Activated naive CD8-positive, alpha-beta T cell treated with anti-CD3 and anti-CD28 coated beads for 36 hours (primary cell): ENCODE measurements around the gene HNF1B. TPM values are rescaled to one million over a fixed set of nuclear protein-coding genes. Genes with fewer than 3 reads are reported as not detected.
A peak's percentile ranks its signal among the peaks of the same experiment; 100 is the strongest.
"Not testable (repeated sequence)": the region's sequence is repeated elsewhere in the genome, so short reads cannot be mapped to it uniquely, and the experiment has no call there.

Experiments
- DNase-seq: peaks from one replicate; pipeline ENCODE4 v3.0.0; 2021
- H3K27ac Mint-ChIP-seq: one replicate; pipeline ENCODE4 v1.8.0; 2022; ENCODE audit warnings: mild to moderate bottlenecking, moderate library complexity, mixed read lengths
- H3K27me3 Mint-ChIP-seq: one replicate; pipeline ENCODE4 v1.8.0; 2022; ENCODE audit warnings: mild to moderate bottlenecking, mixed read lengths
- H3K36me3 Mint-ChIP-seq: one replicate; pipeline ENCODE4 v1.8.0; 2021; ENCODE audit warnings: mild to moderate bottlenecking, mixed read lengths
- H3K4me1 Mint-ChIP-seq: one replicate; pipeline ENCODE4 v1.8.0; 2021; ENCODE audit warnings: mixed read lengths
- H3K4me3 Mint-ChIP-seq: one replicate; pipeline ENCODE4 v1.8.0; 2022; ENCODE audit warnings: mild to moderate bottlenecking, moderate library complexity, mixed read lengths
- H3K9me3 Mint-ChIP-seq: one replicate; pipeline ENCODE4 v1.8.0; 2022; ENCODE audit warnings: mixed read lengths
- total RNA-seq, 2 experiments: library from RNA; stranded (reverse); gene quantifications; one replicate each; pipeline ENCODE4 v1.2.3, GENCODE V29; 2021

Gene HNF1B
- 1 to 10 TPM; 2.3 to 3.2 TPM for total RNA-seq

GRCh38 chr17:37744961-37745800 lies at the start of gene HNF1B:
Gene HNF1B (minus strand): TSS chr17:37745059. CDS start chr17:37744884, 175 bp downstream.
- Mint-ChIP-seq H3K4me3 (peak within 1 kb of the TSS; percentile 71), H3K27me3 (peaks cover 89% of the 10 kb centered on the region), H3K9me3 (no peaks in the 10 kb centered on the region), H3K27ac (no peak within 1 kb of the TSS), H3K36me3 (no peaks in the 10 kb centered on the region), H3K4me1 (peaks cover 19% of the 10 kb centered on the region)
- DNase-seq = peak; percentile 33

GRCh38 chr17:37792787-37793186 lies 47.9 kb upstream of the HNF1B start:
- no peaks in the 10 kb centered on the region for H3K9me3 Mint-ChIP-seq
- H3K4me3 Mint-ChIP-seq = no peak overlapping the region
- DNase-seq = no peak
- H3K27ac Mint-ChIP-seq = no peak overlapping the region
- peaks cover 27% of the 10 kb centered on the region for H3K27me3 Mint-ChIP-seq
- H3K36me3 Mint-ChIP-seq = no peaks in the 10 kb centered on the region
- H3K4me1 Mint-ChIP-seq = peaks cover 4% of the 10 kb centered on the region

- H3K4me1 Mint-ChIP-seq = peaks cover 4% of the 10 kb centered on the region
- no peaks in the 10 kb centered on the region for H3K9me3 Mint-ChIP-seq
- H3K27me3 Mint-ChIP-seq = peaks cover 32% of the 10 kb centered on the region
- H3K27ac Mint-ChIP-seq = no peak overlapping the region
- no peak overlapping the region for H3K4me3 Mint-ChIP-seq
- DNase-seq = peak; percentile 36
- H3K36me3 Mint-ChIP-seq = no peaks in the 10 kb centered on the region
Observed at GRCh38 chr17:37791447-37792399, 46.9 kb upstream of the HNF1B start.

- no peak for DNase-seq
- no peaks in the 10 kb centered on the region for H3K36me3 Mint-ChIP-seq
- H3K27ac Mint-ChIP-seq = no peak overlapping the region
- no peak overlapping the region for H3K4me3 Mint-ChIP-seq
- no peaks in the 10 kb centered on the region for H3K9me3 Mint-ChIP-seq
- peaks cover 36% of the 10 kb centered on the region for H3K27me3 Mint-ChIP-seq
- peaks cover 4% of the 10 kb centered on the region for H3K4me1 Mint-ChIP-seq
Observed at GRCh38 chr17:37789771-37790541, 45.1 kb upstream of the HNF1B start.

- H3K9me3 Mint-ChIP-seq = no peaks in the 10 kb centered on the region
- no peaks in the 10 kb centered on the region for H3K36me3 Mint-ChIP-seq
- H3K27me3 Mint-ChIP-seq = peaks cover 44% of the 10 kb centered on the region
- H3K4me3 Mint-ChIP-seq = no peak overlapping the region
- H3K4me1 Mint-ChIP-seq = peaks cover 4% of the 10 kb centered on the region
- no peak overlapping the region for H3K27ac Mint-ChIP-seq
- DNase-seq = no peak
Observed at GRCh38 chr17:37789021-37789565, 44.2 kb upstream of the HNF1B start.

- Mint-ChIP-seq H3K9me3 (peaks cover 2% of the 10 kb centered on the region), H3K4me3 (no peak overlapping the region), H3K27me3 (peaks cover 50% of the 10 kb centered on the region), H3K36me3 (no peaks in the 10 kb centered on the region), H3K27ac (no peak overlapping the region), H3K4me1 (peaks cover 4% of the 10 kb centered on the region)
- no peak for DNase-seq
Observed at GRCh38 chr17:37788526-37788925, 43.7 kb upstream of the HNF1B start.

- peaks cover 59% of the 10 kb centered on the region for H3K27me3 Mint-ChIP-seq
- H3K36me3 Mint-ChIP-seq = no peaks in the 10 kb centered on the region
- H3K4me1 Mint-ChIP-seq = peaks cover 4% of the 10 kb centered on the region
- peaks cover 2% of the 10 kb centered on the region for H3K9me3 Mint-ChIP-seq
- no peak overlapping the region for H3K27ac Mint-ChIP-seq
- H3K4me3 Mint-ChIP-seq = no peak overlapping the region
- DNase-seq = no peak
Observed at GRCh38 chr17:37787055-37787757, 42.3 kb upstream of the HNF1B start.

GRCh38 chr17:37786481-37786880 lies 41.6 kb upstream of the HNF1B start:
- H3K4me1 Mint-ChIP-seq = peaks cover 4% of the 10 kb centered on the region

GRCh38 chr17:37782460-37782859 lies 37.6 kb upstream of the HNF1B start:
- peaks cover 41% of the 10 kb centered on the region for H3K27me3 Mint-ChIP-seq
- not testable (repeated sequence) for H3K36me3 Mint-ChIP-seq, H3K9me3 Mint-ChIP-seq, H3K4me3 Mint-ChIP-seq, DNase-seq, H3K27ac Mint-ChIP-seq
- peaks cover 13% of the 10 kb centered on the region for H3K4me1 Mint-ChIP-seq

More at GRCh38 chr17:37786481-37786880, 41.6 kb upstream of the HNF1B start:
- Mint-ChIP-seq H3K27ac (no peak overlapping the region), H3K9me3 (peaks cover 2% of the 10 kb centered on the region), H3K36me3 (no peaks in the 10 kb centered on the region), H3K27me3 (peaks cover 57% of the 10 kb centered on the region), H3K4me3 (no peak overlapping the region)
- no peak for DNase-seq

GRCh38 chr17:37781451-37781850 lies 36.6 kb upstream of the HNF1B start:
- Mint-ChIP-seq H3K27ac (no peak overlapping the region), H3K27me3 (peaks cover 39% of the 10 kb centered on the region), H3K4me1 (peaks cover 13% of the 10 kb centered on the region), H3K36me3 (peaks cover 2% of the 10 kb centered on the region), H3K4me3 (no peak overlapping the region), H3K9me3 (peaks cover 2% of the 10 kb centered on the region)
- no peak for DNase-seq

- Mint-ChIP-seq H3K36me3 (peaks cover 2% of the 10 kb centered on the region), H3K9me3 (peaks cover 2% of the 10 kb centered on the region), H3K27ac (no peak overlapping the region), H3K27me3 (peaks cover 34% of the 10 kb centered on the region), H3K4me1 (peaks cover 19% of the 10 kb centered on the region), H3K4me3 (no peak overlapping the region)
- no peak for DNase-seq
Observed at GRCh38 chr17:37779554-37779953, 34.7 kb upstream of the HNF1B start.

- Mint-ChIP-seq H3K4me3 (peak overlapping the region; percentile 9), H3K9me3 (no peaks in the 10 kb centered on the region), H3K4me1 (peaks cover 40% of the 10 kb centered on the region), H3K36me3 (no peaks in the 10 kb centered on the region), H3K27me3 (peaks cover 21% of the 10 kb centered on the region), H3K27ac (peak overlapping the region; percentile 56)
- peak; percentile 67 for DNase-seq
Observed at GRCh38 chr17:37774504-37774903, 29.6 kb upstream of the HNF1B start.

- DNase-seq = no peak
Observed at GRCh38 chr17:37772982-37773381, 28.1 kb upstream of the HNF1B start.

More at GRCh38 chr17:37772982-37773381, 28.1 kb upstream of the HNF1B start:
- no peaks in the 10 kb centered on the region for H3K9me3 Mint-ChIP-seq
- H3K4me3 Mint-ChIP-seq = no peak overlapping the region
- H3K36me3 Mint-ChIP-seq = no peaks in the 10 kb centered on the region
- peaks cover 28% of the 10 kb centered on the region for H3K27me3 Mint-ChIP-seq
- H3K27ac Mint-ChIP-seq = peak overlapping the region; percentile 56
- peaks cover 46% of the 10 kb centered on the region for H3K4me1 Mint-ChIP-seq
